Measurements from ENCODE around the gene GNAI1.

GNAI1 gene

GRCh38 chr7:80206763-80207162 is 72.1 kb downstream of the GNAI1 start:
- TF ChIP-seq CTCF (IDR thresholded peaks at IDR 0.05), result no peak

- no peak for TF ChIP-seq CTCF (IDR thresholded peaks at IDR 0.05)
Observed at GRCh38 chr7:80207501-80207900, 72.9 kb downstream of the GNAI1 start.

- TF ChIP-seq CTCF (IDR thresholded peaks at IDR 0.05), result no peak
Observed at GRCh38 chr7:80208700-80209099, 74.1 kb downstream of the GNAI1 start.

GRCh38 chr7:80210400-80210799 is 75.8 kb downstream of the GNAI1 start:
- TF ChIP-seq CTCF (IDR thresholded peaks at IDR 0.05), result no peak

- TF ChIP-seq CTCF (IDR thresholded peaks at IDR 0.05), result no peak
Observed at GRCh38 chr7:80213814-80214213, 79.2 kb downstream of the GNAI1 start.

GRCh38 chr7:80215734-80216133 is 81.1 kb downstream of the GNAI1 start:
- no peak for TF ChIP-seq CTCF (IDR thresholded peaks at IDR 0.05)

GRCh38 chr7:80216996-80217842 is 82.6 kb downstream of the GNAI1 start:
- TF ChIP-seq CTCF (IDR thresholded peaks at IDR 0.05), result no peak

All from LNCAP (cell line).